IMR-90 (cell line): ENCODE results near the gene BHLHA15.

Experiments
- CEBPB ChIP-seq: IDR thresholded peaks from 2 replicates; pipeline ENCODE4 v1.6.1; 2012; ENCODE audit warnings: low read depth, low read length, improper control_type of control experiment
- CHD1 ChIP-seq: IDR thresholded peaks from 2 replicates; pipeline ENCODE4 v1.6.1; 2012; ENCODE audit warnings: low read depth, low read length, improper control_type of control experiment
- FOS ChIP-seq: fragments of 150-350 bp; IDR thresholded peaks from 2 replicates; pipeline ENCODE4 v1.6.1; 2016; ENCODE audit warnings: low read depth, low read length
- MAFK ChIP-seq: IDR thresholded peaks from 2 replicates; pipeline ENCODE4 v1.6.1; 2012; ENCODE audit warnings: low read depth, low read length, improper control_type of control experiment
- POLR2A ChIP-seq: IDR thresholded peaks from 2 replicates; pipeline ENCODE4 v1.6.1; 2012; ENCODE audit warnings: mild to moderate bottlenecking, low read depth, low read length
- RCOR1 ChIP-seq: IDR thresholded peaks from 2 replicates; pipeline ENCODE4 v1.6.1; 2012; ENCODE audit warnings: mild to moderate bottlenecking, low read length, improper control_type of control experiment; ENCODE audit not compliant: insufficient replicate concordance
- SMC3 ChIP-seq: fragments of 150-350 bp; IDR thresholded peaks from 2 replicates; pipeline ENCODE4 v1.6.1; 2016; ENCODE audit warnings: low read depth, mild to moderate bottlenecking, antibody characterized with exemption, low read length, moderate library complexity
- TF ChIP-seq, protein P1 (sequence below): fragments of 150-350 bp; IDR thresholded peaks from 2 replicates; pipeline ENCODE4 v1.6.1; 2017; ENCODE audit warnings: mild to moderate bottlenecking, antibody characterized with exemption, low read length, low read depth
- TF ChIP-seq, protein P2 (sequence below): conservative IDR thresholded peaks from 2 replicates; pipeline ENCODE4 v1.5.1; 2012; ENCODE audit warnings: mild to moderate bottlenecking, low read depth, low read length, improper control_type of control experiment
- TF ChIP-seq, protein P3 (sequence below): fragments of 150-350 bp; IDR thresholded peaks from 2 replicates; pipeline ENCODE4 v1.6.1; 2016; ENCODE audit warnings: low read depth, mild to moderate bottlenecking, low read length, moderate library complexity, borderline replicate concordance

DNA sequence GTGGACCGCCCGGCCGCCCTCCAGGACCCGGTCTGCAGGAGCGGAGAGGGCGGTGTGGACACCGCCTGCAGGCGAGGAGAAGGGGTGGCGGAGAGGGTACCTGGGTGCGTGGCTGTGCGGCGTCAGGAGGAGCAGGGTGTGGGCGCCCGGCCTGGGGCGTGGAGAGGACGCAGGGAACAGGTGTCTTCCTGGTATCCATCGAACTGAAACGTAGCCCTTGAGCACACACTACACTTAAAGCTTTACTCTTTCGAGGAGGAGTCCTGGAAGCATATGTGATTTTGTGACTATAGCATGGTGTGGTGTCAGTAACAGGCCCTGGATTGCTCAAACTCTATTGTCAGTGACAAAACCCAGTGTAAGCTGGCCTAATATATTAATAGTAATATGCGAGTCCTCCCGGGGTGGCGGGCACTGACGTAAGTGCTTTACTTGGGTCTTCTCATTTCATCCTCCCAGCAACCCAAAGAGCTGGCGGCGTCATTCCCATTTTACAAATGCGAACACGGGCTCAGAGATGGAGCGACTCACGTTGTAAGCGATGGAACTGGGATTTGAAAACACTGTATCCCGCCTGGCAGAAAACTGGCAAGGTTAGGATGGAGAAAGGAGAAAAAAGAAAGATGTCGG lies 41.3 kb downstream of the BHLHA15 start:
- TF ChIP-seq RCOR1 (no peak), POLR2A (no peak), CEBPB (0 out of 2 replicates have a peak, but pooled peaks have one; percentile 25), SMC3 (no peak), CHD1 (no peak), MAFK (no peak), FOS (no peak)
- TF ChIP-seq, protein P1, sequence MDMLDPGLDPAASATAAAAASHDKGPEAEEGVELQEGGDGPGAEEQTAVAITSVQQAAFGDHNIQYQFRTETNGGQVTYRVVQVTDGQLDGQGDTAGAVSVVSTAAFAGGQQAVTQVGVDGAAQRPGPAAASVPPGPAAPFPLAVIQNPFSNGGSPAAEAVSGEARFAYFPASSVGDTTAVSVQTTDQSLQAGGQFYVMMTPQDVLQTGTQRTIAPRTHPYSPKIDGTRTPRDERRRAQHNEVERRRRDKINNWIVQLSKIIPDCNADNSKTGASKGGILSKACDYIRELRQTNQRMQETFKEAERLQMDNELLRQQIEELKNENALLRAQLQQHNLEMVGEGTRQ, result no peak
- TF ChIP-seq, protein P2, sequence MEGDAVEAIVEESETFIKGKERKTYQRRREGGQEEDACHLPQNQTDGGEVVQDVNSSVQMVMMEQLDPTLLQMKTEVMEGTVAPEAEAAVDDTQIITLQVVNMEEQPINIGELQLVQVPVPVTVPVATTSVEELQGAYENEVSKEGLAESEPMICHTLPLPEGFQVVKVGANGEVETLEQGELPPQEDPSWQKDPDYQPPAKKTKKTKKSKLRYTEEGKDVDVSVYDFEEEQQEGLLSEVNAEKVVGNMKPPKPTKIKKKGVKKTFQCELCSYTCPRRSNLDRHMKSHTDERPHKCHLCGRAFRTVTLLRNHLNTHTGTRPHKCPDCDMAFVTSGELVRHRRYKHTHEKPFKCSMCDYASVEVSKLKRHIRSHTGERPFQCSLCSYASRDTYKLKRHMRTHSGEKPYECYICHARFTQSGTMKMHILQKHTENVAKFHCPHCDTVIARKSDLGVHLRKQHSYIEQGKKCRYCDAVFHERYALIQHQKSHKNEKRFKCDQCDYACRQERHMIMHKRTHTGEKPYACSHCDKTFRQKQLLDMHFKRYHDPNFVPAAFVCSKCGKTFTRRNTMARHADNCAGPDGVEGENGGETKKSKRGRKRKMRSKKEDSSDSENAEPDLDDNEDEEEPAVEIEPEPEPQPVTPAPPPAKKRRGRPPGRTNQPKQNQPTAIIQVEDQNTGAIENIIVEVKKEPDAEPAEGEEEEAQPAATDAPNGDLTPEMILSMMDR, result no peak
- TF ChIP-seq, protein P3, sequence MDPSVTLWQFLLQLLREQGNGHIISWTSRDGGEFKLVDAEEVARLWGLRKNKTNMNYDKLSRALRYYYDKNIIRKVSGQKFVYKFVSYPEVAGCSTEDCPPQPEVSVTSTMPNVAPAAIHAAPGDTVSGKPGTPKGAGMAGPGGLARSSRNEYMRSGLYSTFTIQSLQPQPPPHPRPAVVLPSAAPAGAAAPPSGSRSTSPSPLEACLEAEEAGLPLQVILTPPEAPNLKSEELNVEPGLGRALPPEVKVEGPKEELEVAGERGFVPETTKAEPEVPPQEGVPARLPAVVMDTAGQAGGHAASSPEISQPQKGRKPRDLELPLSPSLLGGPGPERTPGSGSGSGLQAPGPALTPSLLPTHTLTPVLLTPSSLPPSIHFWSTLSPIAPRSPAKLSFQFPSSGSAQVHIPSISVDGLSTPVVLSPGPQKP, result no peak
